ENCODE results near the gene IP6K2.
"Not testable (repeated sequence)": the region's sequence is repeated elsewhere in the genome, so short reads cannot be mapped to it uniquely, and the experiment has no call there.

DNA sequence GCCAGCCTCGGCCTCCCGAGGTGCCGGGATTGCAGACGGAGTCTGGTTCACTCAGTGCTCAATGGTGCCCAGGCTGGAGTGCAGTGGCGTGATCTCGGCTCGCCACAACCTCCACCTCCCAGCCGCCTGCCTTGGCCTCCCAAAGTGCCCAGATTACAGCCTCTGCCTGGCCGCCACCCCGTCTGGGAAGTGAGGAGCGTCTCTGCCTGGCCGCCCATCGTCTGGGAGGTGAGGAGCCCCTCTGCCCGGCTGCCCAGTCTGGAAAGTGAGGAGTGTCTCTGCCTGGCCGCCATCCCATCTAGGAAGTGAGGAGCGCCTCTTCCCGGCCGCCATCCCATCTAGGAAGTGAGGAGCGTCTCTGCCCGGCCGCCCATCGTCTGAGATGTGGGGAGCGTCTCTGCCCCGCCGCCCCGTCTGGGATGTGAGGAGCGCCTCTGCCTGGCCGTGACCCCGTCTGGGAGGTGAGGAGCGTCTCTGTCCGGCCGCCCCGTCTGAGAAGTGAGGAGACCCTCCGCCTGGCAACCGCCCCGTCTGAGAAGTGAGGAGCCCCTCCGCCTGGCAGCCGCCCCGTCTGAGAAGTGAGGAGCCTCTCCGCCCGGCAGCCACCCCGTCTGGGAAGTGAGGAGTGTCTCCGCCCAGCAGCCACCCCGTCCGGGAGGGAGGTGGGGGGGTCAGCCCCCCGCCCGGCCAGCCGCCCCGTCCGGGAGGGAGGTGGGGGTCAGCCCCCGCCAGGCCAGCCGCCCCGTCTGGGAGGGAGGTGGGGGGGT is 16.9 kb upstream of the IP6K2 start:
- not testable (repeated sequence) for TF ChIP-seq YY1 (IDR thresholded peaks at IDR 0.05; ENCODE audit: low read depth, low read length)
- TF ChIP-seq, protein P1, sequence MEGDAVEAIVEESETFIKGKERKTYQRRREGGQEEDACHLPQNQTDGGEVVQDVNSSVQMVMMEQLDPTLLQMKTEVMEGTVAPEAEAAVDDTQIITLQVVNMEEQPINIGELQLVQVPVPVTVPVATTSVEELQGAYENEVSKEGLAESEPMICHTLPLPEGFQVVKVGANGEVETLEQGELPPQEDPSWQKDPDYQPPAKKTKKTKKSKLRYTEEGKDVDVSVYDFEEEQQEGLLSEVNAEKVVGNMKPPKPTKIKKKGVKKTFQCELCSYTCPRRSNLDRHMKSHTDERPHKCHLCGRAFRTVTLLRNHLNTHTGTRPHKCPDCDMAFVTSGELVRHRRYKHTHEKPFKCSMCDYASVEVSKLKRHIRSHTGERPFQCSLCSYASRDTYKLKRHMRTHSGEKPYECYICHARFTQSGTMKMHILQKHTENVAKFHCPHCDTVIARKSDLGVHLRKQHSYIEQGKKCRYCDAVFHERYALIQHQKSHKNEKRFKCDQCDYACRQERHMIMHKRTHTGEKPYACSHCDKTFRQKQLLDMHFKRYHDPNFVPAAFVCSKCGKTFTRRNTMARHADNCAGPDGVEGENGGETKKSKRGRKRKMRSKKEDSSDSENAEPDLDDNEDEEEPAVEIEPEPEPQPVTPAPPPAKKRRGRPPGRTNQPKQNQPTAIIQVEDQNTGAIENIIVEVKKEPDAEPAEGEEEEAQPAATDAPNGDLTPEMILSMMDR (IDR thresholded peaks at IDR 0.05; ENCODE audit: control extremely low read depth in 1 of 3, insufficient read depth in 1 of 3, low read depth in 1 of 3, low read length in 3 of 3) = not testable (repeated sequence)
